HepG2 (cell line): Measurements from ENCODE around the gene RNH1. TPM values are rescaled to one million over a fixed set of nuclear protein-coding genes. Genes with fewer than 3 reads are reported as not detected.

Experiments
- ATAC-seq: fragments of 200-7000 bp; cut with Tn5 transposase; 3 replicates; pipeline ENCODE4 v1.9.1; 2020; ENCODE audit warnings: mild to moderate bottlenecking, moderate library complexity
- BruUV-seq: library from RNA; stranded (reverse); fragments of 400-500 nt; replicated peaks from 2 replicates; lab custom pipeline; 2021; lab: Mats Ljungman, UMichigan
- CTCF ChIA-PET: fragments of 300-600 bp; formaldehyde crosslinking; extraction: SDS; loops from one replicate; lab custom pipeline; 2021; ENCODE audit warnings: low total read pairs, inconsistent platforms, low intra/inter-chr PET ratio; lab: Yijun Ruan, JAX
- POLR2A ChIA-PET: fragments of 350-600 bp; sonication (Branson Sonifier 250); formaldehyde crosslinking; loops from one replicate; lab custom pipeline; 2020; ENCODE audit warnings: antibody characterized with exemption, inconsistent platforms; lab: Yijun Ruan, JAX
- DNase-seq: peaks from one replicate; pipeline ENCODE4 v3.0.0-alpha.2; 2015; ENCODE audit warnings: low spot score
- FAIRE-seq: peaks from 3 replicates; lab custom pipeline; 2011; peaks lifted over from hg19 to GRCh38; lab: Jason Lieb, UNC
- H2AFZ ChIP-seq: one replicate; pipeline ENCODE4 v1.6.1; 2011; ENCODE audit warnings: low read length, inconsistent platforms
- H3K27ac ChIP-seq: fragments of 300-600 bp; 3 replicates; pipeline ENCODE4 v1.8.0; 2011; ENCODE audit warnings: mixed run types, mild to moderate bottlenecking, mixed read lengths, low read length, inconsistent platforms; ENCODE audit not compliant: insufficient read depth; ENCODE audit errors: extremely low read length
- H3K27me3 ChIP-seq, 2 experiments: fragments of 200-600 bp in 1 of 2; 2 replicates in 1 of 2; 3 replicates in 1 of 2; pipeline versions ENCODE4 v1.6.0 to v1.8.0; 2011; ENCODE audit warnings: low read length in 2 of 2, mild to moderate bottlenecking in 2 of 2, moderate library complexity in 2 of 2, inconsistent platforms in 1 of 2; ENCODE audit not compliant: insufficient read depth in 2 of 2, control insufficient read depth in 1 of 2
- H3K36me3 ChIP-seq, 2 experiments: fragments of 200-600 bp in 1 of 2; replicated peaks in 1 of 2; 2 replicates in 1 of 2; 3 replicates in 1 of 2; pipeline versions ENCODE4 v1.5.1 to v1.8.0; 2011; ENCODE audit warnings: low read length in 2 of 2, inconsistent platforms in 1 of 2; ENCODE audit not compliant: insufficient read depth in 2 of 2, control insufficient read depth in 1 of 2
- H3K4me1 ChIP-seq: 2 replicates; pipeline ENCODE4 v1.5.1; 2012; ENCODE audit warnings: low read length, inconsistent platforms; ENCODE audit not compliant: insufficient read depth
- H3K4me2 ChIP-seq: 2 replicates; pipeline ENCODE4 v1.6.0; 2011; ENCODE audit warnings: low read depth, low read length, inconsistent platforms
- H3K4me3 ChIP-seq, 3 experiments: fragments of 200-600 bp in 1 of 3; sonication (generic), shearing (Covaris generic) in 1 of 3; replicated peaks in 1 of 3; 2 replicates each; pipeline ENCODE4 v1.5.1; 2011 to 2016; ENCODE audit warnings: low read length in 3 of 3, inconsistent platforms in 2 of 3, low read depth in 2 of 3, mild to moderate bottlenecking in 2 of 3, control low read depth in 1 of 3, mixed read lengths in 1 of 3; ENCODE audit not compliant: insufficient read depth in 1 of 3
- H3K79me2 ChIP-seq: one replicate; pipeline ENCODE4 v1.6.1; 2011; ENCODE audit warnings: low read length, inconsistent platforms; ENCODE audit not compliant: insufficient read depth
- H3K9ac ChIP-seq: 2 replicates; pipeline ENCODE4 v1.6.0; 2011; ENCODE audit warnings: mild to moderate bottlenecking, low read depth, low read length, inconsistent platforms; ENCODE audit not compliant: insufficient read depth
- H3K9me3 ChIP-seq: 2 replicates; pipeline ENCODE4 v1.5.1; 2012; ENCODE audit warnings: mild to moderate bottlenecking, low read length
- H4K20me1 ChIP-seq: 2 replicates; pipeline ENCODE4 v1.6.0; 2011; ENCODE audit warnings: inconsistent platforms, mild to moderate bottlenecking, low read length, moderate library complexity; ENCODE audit not compliant: insufficient read depth
- MYC ChIP-seq: sonication (generic); formaldehyde crosslinking; IDR thresholded peaks from 2 replicates; pipeline ENCODE4 v1.9.0; 2021; ENCODE audit warnings: missing genetic modification reagents, borderline replicate concordance
- ZNF224 ChIP-seq: sonication (generic); formaldehyde crosslinking; IDR thresholded peaks from 2 replicates; pipeline ENCODE4 v1.5.0; 2020; ENCODE audit warnings: mild to moderate bottlenecking, missing genetic modification reagents
- ZNF460 ChIP-seq: sonication (generic); formaldehyde crosslinking; IDR thresholded peaks from 2 replicates; pipeline ENCODE4 v1.5.1; 2020; ENCODE audit warnings: missing genetic modification reagents, mild to moderate bottlenecking, borderline replicate concordance
- ZNF543 ChIP-seq: sonication (generic); formaldehyde crosslinking; IDR thresholded peaks from 2 replicates; pipeline ENCODE4 v1.4.0; 2020; ENCODE audit warnings: mild to moderate bottlenecking, missing genetic modification reagents
- WGBS: methylation state at CpG from one replicate; pipeline ENCODE4 v1.1.6; 2017; ENCODE audit warnings: low lambda C conversion rate; 5-methylcytosine and 5-hydroxymethylcytosine counted together
- in situ Hi-C: cut with HindIII; loops from 2 replicates; pipeline ENCODE4 v1.10.0; 2017; ENCODE audit warnings: low pct_unique_long_range_greater_than_20kb; ENCODE audit not compliant: extremely low pct_ligation_motif_present
- intact Hi-C: fragments of 100-400 bp; cut with micrococcal nuclease; formaldehyde crosslinking; loops from one replicate; pipeline ENCODE4 v1.10.0; 2022; ENCODE audit not compliant: unreplicated experiment
- polyA plus RNA-seq, 8 experiments: library from polyadenylated mRNA; depleted of rRNA in 3 of 8; stranded (reverse) in 7 of 8; unstranded in 1 of 8; fragments of >200 nt; fragmentation: Illumina TruSeq in 4 of 8; extraction: Trizol in 4 of 8; gene quantifications; 2 replicates each; pipeline versions ENCODE4 v1.2.1 to v1.2.3, GENCODE V29; 2011 to 2016; ENCODE audit warnings: low read depth in 4 of 8, missing spikeins in 1 of 8, mixed read lengths in 1 of 8; ENCODE audit not compliant: insufficient read depth in 1 of 8
- total RNA-seq, 5 experiments: library from RNA; depleted of rRNA; stranded (reverse); fragments of >200 nt; fragmentation: Illumina TruSeq; extraction: Trizol; gene quantifications; 2 replicates each; pipeline ENCODE4 v1.2.3, GENCODE V29; 2016; ENCODE audit warnings: low read depth in 1 of 5

The RNH1 gene
- total and polyA plus RNA-seq, 2 of the 13 experiments (the other 11 are each of a cell fraction or from before 2014, with no cell fraction given): 36.0 to 74.1 TPM

GRCh38 chr11:535519-536454 is 28.7 kb upstream of the RNH1 start, which contains the start of gene HRAS (continued):
- peak; percentile 33; the same call in 1 of the 2 replicates for TF ChIP-seq MYC
- TF ChIP-seq ZNF224 (CRISPR knock-in tag): no peak

- H3K9me3 ChIP-seq: no peaks in the 10 kb centered on the region
- 0% methylated on average over 5 of the region's 56 CpGs for WGBS
- DNase-seq: no peak
- no peaks in the 10 kb centered on the region; the same call in 1 of the 2 replicates for H4K20me1 ChIP-seq
- peaks cover 4% of the 10 kb centered on the region for H3K79me2 ChIP-seq
- POLR2A ChIA-PET: interaction anchor here (1.0 to 1.5 kb wide), 13 partner anchors 9 to 284 kb away, joined by 3 to 7 read pairs (median 4); partner anchors contain the start of genes PHRF1, PNPLA2 and RNH1
- in situ Hi-C loops (no loop called here), intact Hi-C loops (no loop called here)
- ATAC-seq: no peak
- CTCF ChIA-PET: no interaction called here
- H3K4me1 ChIP-seq: peaks cover 41% of the 10 kb centered on the region
- FAIRE-seq: no peak
- peak overlapping the region in 2 of 3 experiments; percentile 93 to 95; a peak in 4 of 6 replicates for H3K4me3 ChIP-seq
- BruUV-seq: no TSS peak
- TF ChIP-seq ZNF460 (no peak), ZNF543 (CRISPR knock-in tag) (peak; percentile 6; the same call in 1 of the 2 replicates)
- H3K4me2 ChIP-seq: peak overlapping the region; percentile 78; the same call in 1 of the 2 replicates
- no peak overlapping the region for H2AFZ ChIP-seq
- peak overlapping the region; percentile 82 for H3K9ac ChIP-seq
- peaks cover 3 to 6% of the 10 kb centered on the region in 2 experiments; a peak in 3 of 5 replicates for H3K27me3 ChIP-seq
- H3K27ac ChIP-seq: no peak overlapping the region
- peaks cover 10 to 19% of the 10 kb centered on the region in 2 experiments; a peak in 4 of 5 replicates for H3K36me3 ChIP-seq
Measured at GRCh38 chr11:535210-535518, 28.1 kb upstream of the RNH1 start.
